DMS 273 treated with DMSO at 0.1 percent for 48 hours (cell line): ENCODE results near the gene LAMB3.

Source experiments
- DNase-seq: peaks from one replicate; lab custom pipeline; 2025; lab: John Stamatoyannopoulos, UW

The LAMB3 gene

GRCh38 chr1:209661071-209661470, 8.8 kb upstream of the LAMB3 start:
- DNase-seq = no peak

GRCh38 chr1:209659909-209660308, 7.7 kb upstream of the LAMB3 start:
- no peak for DNase-seq

- DNase-seq = no peak
Measured at GRCh38 chr1:209657918-209658317, 5.7 kb upstream of the LAMB3 start.

- DNase-seq = no peak
Measured at GRCh38 chr1:209657140-209657879, 5.1 kb upstream of the LAMB3 start.

GRCh38 chr1:209655411-209656231, 3.4 kb upstream of the LAMB3 start:
- DNase-seq = no peak

- no peak for DNase-seq
Measured at GRCh38 chr1:209653915-209654351, 1.7 kb upstream of the LAMB3 start.

GRCh38 chr1:209652873-209653401, 712 bp upstream of the LAMB3 start:
- no peak for DNase-seq

- DNase-seq = no peak
Measured at GRCh38 chr1:209651138-209651587, 1.1 kb downstream of the LAMB3 start.

GRCh38 chr1:209650454-209650853, 1.8 kb downstream of the LAMB3 start:
- DNase-seq = no peak

GRCh38 chr1:209648931-209649776, 3.1 kb downstream of the LAMB3 start:
- DNase-seq = no peak

GRCh38 chr1:209648346-209648745, 3.9 kb downstream of the LAMB3 start:
- DNase-seq = no peak

GRCh38 chr1:209647156-209647555, 5.1 kb downstream of the LAMB3 start:
- DNase-seq = no peak

- no peak for DNase-seq
Measured at GRCh38 chr1:209646558-209646957, 5.7 kb downstream of the LAMB3 start.

GRCh38 chr1:209645574-209646452, 6.4 kb downstream of the LAMB3 start:
- peak; percentile 74 for DNase-seq

GRCh38 chr1:209643285-209644020, 8.8 kb downstream of the LAMB3 start:
- DNase-seq = no peak

- DNase-seq = no peak
Measured at GRCh38 chr1:209642816-209643215, 9.4 kb downstream of the LAMB3 start.

- no peak for DNase-seq
Measured at GRCh38 chr1:209641832-209642172, 10.4 kb downstream of the LAMB3 start.

- no peak for DNase-seq
Measured at GRCh38 chr1:209635850-209636249, 16.4 kb downstream of the LAMB3 start.

GRCh38 chr1:209634005-209634737, 18.1 kb downstream of the LAMB3 start:
- no peak for DNase-seq
